Heart left ventricle (tissue), 13 donors: ENCODE results near the gene RPL13A.

Experiments used
- POLR2A ChIP-seq, 2 donors: fragments of 450-650 bp; IDR thresholded peaks; one replicate each; pipeline ENCODE4 v1.6.1; 2017; ENCODE audit warnings: antibody characterized with exemption in 2 of 2, mild to moderate bottlenecking in 2 of 2, moderate library complexity in 2 of 2
- TF ChIP-seq, protein P1 (sequence below), 12 donors: fragments of 200-600 bp; sonication (generic) in 4 of 12; IDR thresholded peaks; one replicate each; pipeline versions ENCODE4 v1.5.0 to v1.8.0; 2018 to 2022; ENCODE audit warnings: antibody characterized with exemption in 12 of 12, mild to moderate bottlenecking in 5 of 12
- donor health status: ischemic (EF 13 %, LVEDD 7.1; RV severe dilation, severe dysfunction).
- donor health status: DM: no; HTN: yes; CAD: no.
- donor health status: DM: no; HTN: no; CAD: no.
- donor health status: ischemic (EF 25% LVEDD 6.9; RV normal size, moderate dysfunction).
- donor health status: ischemic (EF 25% LVEDD 5.7; RV mildly dilated, moderate dysfunction).
- donor health status: ischemic (EF 35%, LVEDD 5.7; RV mildly dilated, moderate dysfunction).
- donor health status: nonischemic (EF 11% LVEDD 7.7; RV severe dilation, severe dysfunction).
- donor health status: DM: yes; HTN: yes; CAD: no.
- donor health status: PGD.
- donor health status: ischemic (EF 29% LVEDD 5.4; RV normal size, mild dysfunction).
- donor health status: nonischemic (EF 23%, LVEDD 6.1; RV moderate dilation, normal function).

DNA sequence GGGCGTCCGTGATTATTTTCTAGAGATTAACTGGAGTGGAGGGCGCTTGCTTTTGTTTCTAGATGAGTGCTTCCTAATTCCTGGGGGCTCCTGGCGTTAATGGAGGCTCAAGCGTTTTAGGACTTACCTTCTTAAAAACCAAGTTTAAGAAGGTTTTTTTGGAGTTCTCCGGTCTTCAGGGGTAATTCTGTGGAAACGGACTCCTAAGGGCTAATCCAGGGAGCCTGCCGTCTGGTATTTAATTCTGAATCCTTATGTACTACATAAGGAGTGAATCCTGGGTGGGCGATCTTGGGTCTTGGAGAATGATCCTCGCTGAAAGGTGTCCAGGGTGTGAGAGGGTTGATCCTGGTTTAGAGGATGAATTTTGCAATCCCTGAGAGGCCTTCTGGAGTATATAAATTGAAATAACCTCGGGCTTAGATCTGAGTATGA lies 9.2 kb downstream of the RPL13A start:
- TF ChIP-seq, protein P1, sequence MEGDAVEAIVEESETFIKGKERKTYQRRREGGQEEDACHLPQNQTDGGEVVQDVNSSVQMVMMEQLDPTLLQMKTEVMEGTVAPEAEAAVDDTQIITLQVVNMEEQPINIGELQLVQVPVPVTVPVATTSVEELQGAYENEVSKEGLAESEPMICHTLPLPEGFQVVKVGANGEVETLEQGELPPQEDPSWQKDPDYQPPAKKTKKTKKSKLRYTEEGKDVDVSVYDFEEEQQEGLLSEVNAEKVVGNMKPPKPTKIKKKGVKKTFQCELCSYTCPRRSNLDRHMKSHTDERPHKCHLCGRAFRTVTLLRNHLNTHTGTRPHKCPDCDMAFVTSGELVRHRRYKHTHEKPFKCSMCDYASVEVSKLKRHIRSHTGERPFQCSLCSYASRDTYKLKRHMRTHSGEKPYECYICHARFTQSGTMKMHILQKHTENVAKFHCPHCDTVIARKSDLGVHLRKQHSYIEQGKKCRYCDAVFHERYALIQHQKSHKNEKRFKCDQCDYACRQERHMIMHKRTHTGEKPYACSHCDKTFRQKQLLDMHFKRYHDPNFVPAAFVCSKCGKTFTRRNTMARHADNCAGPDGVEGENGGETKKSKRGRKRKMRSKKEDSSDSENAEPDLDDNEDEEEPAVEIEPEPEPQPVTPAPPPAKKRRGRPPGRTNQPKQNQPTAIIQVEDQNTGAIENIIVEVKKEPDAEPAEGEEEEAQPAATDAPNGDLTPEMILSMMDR (IDR thresholded peaks at IDR 0.05), result no peak
- peak in 1 of 2 donors; percentile 2 for TF ChIP-seq POLR2A (IDR thresholded peaks at IDR 0.05)
